ENCODE data around the gene ELAC2.

DNA sequence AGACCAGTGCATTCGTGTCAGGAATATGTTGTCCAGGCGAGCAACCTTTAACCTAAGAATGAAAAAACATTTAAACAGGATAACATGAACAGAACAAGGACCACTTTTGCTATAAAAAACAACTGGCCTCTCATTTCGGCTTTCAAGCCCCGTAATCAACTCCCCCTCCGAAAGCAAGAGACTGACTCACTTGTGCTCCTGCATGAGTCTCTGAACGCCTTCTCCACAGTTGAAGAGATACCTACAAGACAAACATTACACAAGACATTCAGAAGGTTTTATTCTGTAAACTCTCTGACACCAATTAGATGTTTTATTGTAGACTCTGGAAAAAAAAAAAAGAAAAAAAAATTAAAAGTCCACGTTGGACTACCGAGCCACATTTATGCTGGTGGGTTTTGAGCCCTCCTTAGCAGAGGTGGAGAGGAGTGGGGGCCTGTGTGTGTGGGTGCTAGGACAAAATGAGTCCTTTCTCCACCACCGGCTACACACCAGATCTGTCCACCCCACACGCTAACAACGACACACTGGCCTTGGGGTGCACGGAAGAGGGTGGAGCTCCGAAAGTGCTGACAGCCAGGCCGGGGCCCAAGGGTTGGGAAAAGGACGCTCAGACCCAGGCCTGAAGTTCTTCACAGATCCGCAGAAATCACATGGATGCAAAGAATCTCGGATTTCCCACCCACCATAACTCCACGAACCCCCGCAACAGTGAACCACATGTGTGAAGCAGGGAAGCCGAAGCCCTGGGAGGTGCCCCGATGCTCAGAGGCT, 759 bp downstream of the ELAC2 start:
- peak; percentile 49; the same call in 1 of the 2 replicates for TF ChIP-seq POLR2AphosphoS5 (IDR thresholded peaks at IDR 0.05; ENCODE audit: low read depth, low read length)
- no peak for TF ChIP-seq SIN3A (IDR thresholded peaks at IDR 0.05; ENCODE audit: low read depth)
- no peak for TF ChIP-seq POLR2A (IDR thresholded peaks at IDR 0.05; ENCODE audit: borderline replicate concordance, extremely low read depth, insufficient read depth, insufficient read length)
- TF ChIP-seq, protein P1, sequence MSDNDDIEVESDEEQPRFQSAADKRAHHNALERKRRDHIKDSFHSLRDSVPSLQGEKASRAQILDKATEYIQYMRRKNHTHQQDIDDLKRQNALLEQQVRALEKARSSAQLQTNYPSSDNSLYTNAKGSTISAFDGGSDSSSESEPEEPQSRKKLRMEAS (IDR thresholded peaks at IDR 0.05) = no peak
- TF ChIP-seq, protein P2, sequence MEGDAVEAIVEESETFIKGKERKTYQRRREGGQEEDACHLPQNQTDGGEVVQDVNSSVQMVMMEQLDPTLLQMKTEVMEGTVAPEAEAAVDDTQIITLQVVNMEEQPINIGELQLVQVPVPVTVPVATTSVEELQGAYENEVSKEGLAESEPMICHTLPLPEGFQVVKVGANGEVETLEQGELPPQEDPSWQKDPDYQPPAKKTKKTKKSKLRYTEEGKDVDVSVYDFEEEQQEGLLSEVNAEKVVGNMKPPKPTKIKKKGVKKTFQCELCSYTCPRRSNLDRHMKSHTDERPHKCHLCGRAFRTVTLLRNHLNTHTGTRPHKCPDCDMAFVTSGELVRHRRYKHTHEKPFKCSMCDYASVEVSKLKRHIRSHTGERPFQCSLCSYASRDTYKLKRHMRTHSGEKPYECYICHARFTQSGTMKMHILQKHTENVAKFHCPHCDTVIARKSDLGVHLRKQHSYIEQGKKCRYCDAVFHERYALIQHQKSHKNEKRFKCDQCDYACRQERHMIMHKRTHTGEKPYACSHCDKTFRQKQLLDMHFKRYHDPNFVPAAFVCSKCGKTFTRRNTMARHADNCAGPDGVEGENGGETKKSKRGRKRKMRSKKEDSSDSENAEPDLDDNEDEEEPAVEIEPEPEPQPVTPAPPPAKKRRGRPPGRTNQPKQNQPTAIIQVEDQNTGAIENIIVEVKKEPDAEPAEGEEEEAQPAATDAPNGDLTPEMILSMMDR (IDR thresholded peaks at IDR 0.05 in 2 of 3, conservative IDR thresholded peaks at IDR 0.05 in 1 of 3; ENCODE audit: borderline replicate concordance in 1 of 3, insufficient read depth in 1 of 3, low read depth in 2 of 3, low read length in 2 of 3) = no peak

All from HCT116 (cell line).